GM19193 (cell line): ENCODE measurements around the gene SLC8A1.

Source experiments
- POLR2A ChIP-seq: IDR thresholded peaks from 4 replicates; pipeline ENCODE4 v1.6.1; 2011; ENCODE audit not compliant: insufficient read depth, insufficient read length; ENCODE audit errors: extremely low read depth

Gene SLC8A1

GRCh38 chr2:40128796-40129195, 323.1 kb downstream of the SLC8A1 start:
- no peak for TF ChIP-seq POLR2A

GRCh38 chr2:40127890-40128557, 323.9 kb downstream of the SLC8A1 start:
- no peak for TF ChIP-seq POLR2A

GRCh38 chr2:40127146-40127545, 324.7 kb downstream of the SLC8A1 start:
- TF ChIP-seq POLR2A: no peak

- TF ChIP-seq POLR2A: no peak
Observed at GRCh38 chr2:40126006-40126405, 325.9 kb downstream of the SLC8A1 start.

- no peak for TF ChIP-seq POLR2A
Observed at GRCh38 chr2:40123746-40124145, 328.1 kb downstream of the SLC8A1 start.

- no peak for TF ChIP-seq POLR2A
Observed at GRCh38 chr2:40123326-40123725, 328.6 kb downstream of the SLC8A1 start.

GRCh38 chr2:40120957-40121356, 330.9 kb downstream of the SLC8A1 start:
- no peak for TF ChIP-seq POLR2A

- TF ChIP-seq POLR2A: no peak
Observed at GRCh38 chr2:40120026-40120425, 331.9 kb downstream of the SLC8A1 start.

- no peak for TF ChIP-seq POLR2A
Observed at GRCh38 chr2:40118622-40119021, 333.3 kb downstream of the SLC8A1 start.

- no peak for TF ChIP-seq POLR2A
Observed at GRCh38 chr2:40115894-40116293, 336.0 kb downstream of the SLC8A1 start.

GRCh38 chr2:40115348-40115747, 336.5 kb downstream of the SLC8A1 start:
- no peak for TF ChIP-seq POLR2A

- TF ChIP-seq POLR2A: no peak
Observed at GRCh38 chr2:40113997-40114396, 337.9 kb downstream of the SLC8A1 start.

- no peak for TF ChIP-seq POLR2A
Observed at GRCh38 chr2:40113272-40113968, 338.5 kb downstream of the SLC8A1 start.

GRCh38 chr2:40109381-40109780, 342.5 kb downstream of the SLC8A1 start:
- TF ChIP-seq POLR2A: no peak

GRCh38 chr2:40108851-40109250, 343.0 kb downstream of the SLC8A1 start:
- no peak for TF ChIP-seq POLR2A

- TF ChIP-seq POLR2A: no peak
Observed at GRCh38 chr2:40106061-40106460, 345.8 kb downstream of the SLC8A1 start.
